Activated T-cell treated with anti-CD3 and anti-CD28 coated beads for 48 hours (primary cell): Measurements from ENCODE around the gene CDC34.

ENCODE experiments used
- DNase-seq: peaks from one replicate; pipeline ENCODE4 v3.0.0-alpha.2; 2020; ENCODE audit warnings: low read depth

The CDC34 gene

GRCh38 chr19:588741-589692 is 57.5 kb downstream of the CDC34 start:
- DNase-seq = no peak

GRCh38 chr19:589693-590395 is 58.3 kb downstream of the CDC34 start, which contains the start of gene HCN2:
Gene HCN2 (plus strand): TSS chr19:589881. CDS start chr19:589946, 65 bp downstream.
- no peak for DNase-seq

GRCh38 chr19:590396-590745 is 58.8 kb downstream of the CDC34 start:
- DNase-seq = no peak

GRCh38 chr19:590750-591098 is 59.2 kb downstream of the CDC34 start:
- DNase-seq = no peak

- no peak for DNase-seq
Observed at GRCh38 chr19:591099-591958, 59.8 kb downstream of the CDC34 start.
